ENCODE data around the gene SMAGP. TPM values are rescaled to one million over a fixed set of nuclear protein-coding genes. Genes with fewer than 3 reads are reported as not detected.
"Not testable (repeated sequence)": the region's sequence is repeated elsewhere in the genome, so short reads cannot be mapped to it uniquely, and the experiment has no call there.

The SMAGP gene
- total RNA-seq, 4 donors from 2014 or later: 3.0 to 10.5 (median 4.8) TPM

GRCh38 chr12:51229116-51229809, 41.0 kb downstream of the SMAGP start:
- Histone ChIP-seq H3K4me3 (replicated peaks in 1 of 3) (no peak overlapping the region), H3K27me3 (no peaks in the 10 kb centered on the region), H3K4me1 (no peaks in the 10 kb centered on the region), H3K9me3 (no peaks in the 10 kb centered on the region), H3K27ac (no peak overlapping the region), H3K36me3 (no peaks in the 10 kb centered on the region)
- no peak for TF ChIP-seq POLR2A (IDR thresholded peaks at IDR 0.05)
- TF ChIP-seq CTCF (IDR thresholded peaks at IDR 0.05): no peak
- WGBS, 2 donors: 92 to 94% methylated on average over 7 of the region's 7 CpGs
- DNase-seq: no peak
- intact Hi-C loops (cut with DNase I): no loop called here

- 91 to 97% methylated on average over 1 of the region's 1 CpG for WGBS, 2 donors
- Histone ChIP-seq H3K4me3 (replicated peaks in 1 of 3) (no peak overlapping the region), H3K4me1 (no peaks in the 10 kb centered on the region), H3K9me3 (no peaks in the 10 kb centered on the region), H3K27me3 (no peaks in the 10 kb centered on the region), H3K36me3 (no peaks in the 10 kb centered on the region), H3K27ac (no peak overlapping the region)
- TF ChIP-seq CTCF (IDR thresholded peaks at IDR 0.05): no peak
- no peak for TF ChIP-seq POLR2A (IDR thresholded peaks at IDR 0.05)
- no peak for DNase-seq
- intact Hi-C loops (cut with DNase I): no loop called here
Observed at GRCh38 chr12:51227962-51228361, 42.3 kb downstream of the SMAGP start.

GRCh38 chr12:51227112-51227511, 43.1 kb downstream of the SMAGP start:
- H3K27ac ChIP-seq; H3K4me3 ChIP-seq (replicated peaks in 1 of 3); H3K9me3 ChIP-seq; H3K4me1 ChIP-seq; H3K27me3 ChIP-seq; intact Hi-C loops (cut with DNase I); DNase-seq; H3K36me3 ChIP-seq: not testable (repeated sequence)
- WGBS, 2 donors: 91 to 97% methylated on average over 5 of the region's 5 CpGs

- intact Hi-C loops (cut with DNase I): no loop called here
- Histone ChIP-seq H3K27me3 (no peaks in the 10 kb centered on the region), H3K36me3 (no peaks in the 10 kb centered on the region), H3K4me1 (no peaks in the 10 kb centered on the region), H3K27ac (no peak overlapping the region), H3K4me3 (replicated peaks in 1 of 3) (no peak overlapping the region), H3K9me3 (no peaks in the 10 kb centered on the region)
- no peak for TF ChIP-seq CTCF (IDR thresholded peaks at IDR 0.05)
- TF ChIP-seq POLR2A (IDR thresholded peaks at IDR 0.05): no peak
- 91 to 97% methylated on average over 2 of the region's 2 CpGs for WGBS, 2 donors
- DNase-seq: no peak
Observed at GRCh38 chr12:51225771-51226170, 44.4 kb downstream of the SMAGP start.

GRCh38 chr12:51225234-51225633, 45.0 kb downstream of the SMAGP start:
- DNase-seq: no peak
- intact Hi-C loops (cut with DNase I): no loop called here
- Histone ChIP-seq H3K27me3 (no peaks in the 10 kb centered on the region), H3K4me1 (no peaks in the 10 kb centered on the region), H3K36me3 (no peaks in the 10 kb centered on the region), H3K27ac (no peak overlapping the region), H3K4me3 (replicated peaks in 1 of 3) (no peak overlapping the region), H3K9me3 (no peaks in the 10 kb centered on the region)
- no peak for TF ChIP-seq CTCF (IDR thresholded peaks at IDR 0.05)
- TF ChIP-seq POLR2A (IDR thresholded peaks at IDR 0.05): no peak
- 74 to 81% methylated on average over 4 of the region's 4 CpGs for WGBS, 2 donors

All from thyroid gland (tissue), 4 donors.